NCI-H748 treated with DMSO at 0.1 percent for 48 hours (cell line): ENCODE data around the gene ZNF530.

Source experiments
- DNase-seq: peaks from one replicate; lab custom pipeline; 2025; lab: John Stamatoyannopoulos, UW

ZNF530 gene

DNA sequence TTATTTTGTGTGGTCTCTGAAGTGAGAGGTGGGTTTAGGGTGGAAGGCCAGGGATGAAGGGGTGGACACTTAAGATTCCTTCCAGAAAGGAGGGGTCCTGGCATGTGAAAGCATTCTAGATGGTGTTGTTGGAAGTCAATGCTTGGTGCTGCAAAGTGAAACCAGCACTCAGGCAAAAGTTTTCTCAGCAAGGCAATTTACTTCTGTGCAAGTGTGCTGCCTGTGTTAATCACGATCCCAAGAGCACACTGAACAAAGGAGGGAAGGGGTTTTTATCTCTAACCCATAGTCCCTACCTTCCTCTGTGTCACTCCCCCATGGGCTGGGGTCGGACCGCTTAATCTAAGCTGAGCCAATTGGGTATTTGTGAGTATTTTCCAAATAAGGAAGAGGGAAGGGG, 15.7 kb downstream of the ZNF530 start:
- no peak for DNase-seq

- no peak for DNase-seq
Observed at GRCh38 chr19:57620673-57621348, 21.1 kb downstream of the ZNF530 start.

GRCh38 chr19:57623091-57623490, 23.4 kb downstream of the ZNF530 start:
- DNase-seq, result no peak

GRCh38 chr19:57632987-57633831, 33.5 kb downstream of the ZNF530 start, which contains the start of gene ZNF211:
TSS of gene ZNF211 (plus strand) at chr19:57633168. CDS start at chr19:57633347, 179 bp downstream.
- DNase-seq, result peak; percentile 96

- no peak for DNase-seq
Observed at GRCh38 chr19:57633832-57634131, 34.1 kb downstream of the ZNF530 start.

DNA sequence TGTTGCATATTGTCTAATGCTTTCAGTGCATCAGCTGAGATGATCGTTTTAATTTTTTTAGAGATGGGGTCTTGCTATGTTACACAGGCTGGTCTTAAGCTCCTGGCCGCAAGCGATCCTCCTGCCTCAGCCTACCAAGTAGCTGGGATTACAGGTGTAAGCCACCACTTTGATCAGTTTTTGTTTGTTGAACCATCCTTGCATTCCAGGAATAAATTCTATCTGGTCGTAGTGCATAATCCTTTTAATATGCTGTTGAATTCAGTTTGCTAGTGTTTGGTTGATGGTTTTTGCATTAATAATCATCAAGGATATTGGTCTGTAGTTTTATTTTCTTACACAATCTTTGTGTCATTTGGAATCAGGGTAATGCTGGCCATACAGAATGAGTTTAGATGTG, 37.7 kb downstream of the ZNF530 start:
- no peak for DNase-seq

- DNase-seq, result no peak
Observed at GRCh38 chr19:57641715-57642234, 42.1 kb downstream of the ZNF530 start.

DNA sequence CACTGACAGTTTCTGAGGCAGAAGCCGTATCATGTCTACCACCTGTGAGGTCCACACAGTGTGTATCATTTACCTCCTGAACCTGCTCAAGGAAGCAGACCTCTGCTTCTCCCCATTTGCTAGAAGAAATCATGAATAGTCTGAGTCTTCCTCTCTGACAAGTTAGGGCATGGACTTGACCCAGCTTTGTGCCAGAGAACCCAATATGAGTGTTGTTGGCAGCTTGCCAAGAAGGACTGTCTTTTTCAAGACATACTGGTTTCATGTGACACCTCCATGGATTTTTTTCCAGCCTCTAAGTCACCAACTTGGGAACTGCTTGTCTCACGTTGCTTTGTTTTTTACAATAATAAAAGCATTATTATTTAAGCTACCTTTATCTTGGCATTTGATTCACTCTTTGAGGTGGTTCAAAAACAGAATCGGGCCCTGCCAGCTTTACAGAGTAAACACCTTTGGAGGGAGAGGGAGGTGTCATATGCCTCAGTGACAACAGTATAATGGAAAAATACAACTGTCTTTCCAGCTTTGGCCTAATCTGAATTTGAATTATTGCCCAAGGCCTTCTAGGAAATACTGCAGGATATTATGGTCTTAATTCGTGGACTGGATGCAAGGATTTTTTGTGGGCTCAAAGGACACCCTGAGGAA, 42.8 kb downstream of the ZNF530 start:
- DNase-seq, result no peak

GRCh38 chr19:57643734-57644133, 44.0 kb downstream of the ZNF530 start:
- no peak for DNase-seq

- DNase-seq, result peak; percentile 19
Observed at GRCh38 chr19:57648331-57649003, 48.8 kb downstream of the ZNF530 start.

- no peak for DNase-seq
Observed at GRCh38 chr19:57651654-57651996, 51.9 kb downstream of the ZNF530 start.

DNA sequence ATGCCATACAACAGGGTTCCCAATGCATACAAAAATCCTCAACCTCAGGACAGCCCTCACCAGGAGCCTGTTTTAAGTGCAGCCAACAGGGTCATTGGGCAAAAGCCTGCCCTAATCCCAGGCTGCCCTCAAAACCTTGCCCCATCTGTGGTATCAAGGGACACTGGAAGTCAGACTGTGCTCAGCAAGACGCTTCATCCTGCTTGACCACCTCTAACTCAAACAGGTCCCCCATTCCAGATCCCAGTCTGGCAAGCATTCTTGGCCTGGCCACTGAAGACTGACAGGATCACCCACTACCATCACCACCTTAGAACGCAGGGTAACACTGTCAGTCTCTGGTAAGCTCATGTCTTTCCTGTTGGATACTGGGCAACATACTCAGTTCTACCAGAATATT, 54.0 kb downstream of the ZNF530 start:
- DNase-seq, result no peak

- no peak for DNase-seq
Observed at GRCh38 chr19:57655443-57655842, 55.8 kb downstream of the ZNF530 start.

- DNase-seq, result no peak
Observed at GRCh38 chr19:57656346-57656745, 56.7 kb downstream of the ZNF530 start.
